IPS-18c (cell line): Measurements from ENCODE around the gene AP5S1.

Source experiments
- H3K4me3 ChIP-seq: 2 replicates; pipeline ENCODE4 v1.7.0; 2013; ENCODE audit warnings: low read depth, mild to moderate bottlenecking, low read length, moderate library complexity; ENCODE audit not compliant: insufficient read depth
- H3K9me3 ChIP-seq: one replicate; pipeline ENCODE4 v1.6.1; 2013; ENCODE audit warnings: mild to moderate bottlenecking, low read length, moderate library complexity; ENCODE audit not compliant: control insufficient read depth, insufficient read depth

Gene AP5S1, protein sequence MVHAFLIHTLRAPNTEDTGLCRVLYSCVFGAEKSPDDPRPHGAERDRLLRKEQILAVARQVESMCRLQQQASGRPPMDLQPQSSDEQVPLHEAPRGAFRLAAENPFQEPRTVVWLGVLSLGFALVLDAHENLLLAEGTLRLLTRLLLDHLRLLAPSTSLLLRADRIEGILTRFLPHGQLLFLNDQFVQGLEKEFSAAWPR

DNA sequence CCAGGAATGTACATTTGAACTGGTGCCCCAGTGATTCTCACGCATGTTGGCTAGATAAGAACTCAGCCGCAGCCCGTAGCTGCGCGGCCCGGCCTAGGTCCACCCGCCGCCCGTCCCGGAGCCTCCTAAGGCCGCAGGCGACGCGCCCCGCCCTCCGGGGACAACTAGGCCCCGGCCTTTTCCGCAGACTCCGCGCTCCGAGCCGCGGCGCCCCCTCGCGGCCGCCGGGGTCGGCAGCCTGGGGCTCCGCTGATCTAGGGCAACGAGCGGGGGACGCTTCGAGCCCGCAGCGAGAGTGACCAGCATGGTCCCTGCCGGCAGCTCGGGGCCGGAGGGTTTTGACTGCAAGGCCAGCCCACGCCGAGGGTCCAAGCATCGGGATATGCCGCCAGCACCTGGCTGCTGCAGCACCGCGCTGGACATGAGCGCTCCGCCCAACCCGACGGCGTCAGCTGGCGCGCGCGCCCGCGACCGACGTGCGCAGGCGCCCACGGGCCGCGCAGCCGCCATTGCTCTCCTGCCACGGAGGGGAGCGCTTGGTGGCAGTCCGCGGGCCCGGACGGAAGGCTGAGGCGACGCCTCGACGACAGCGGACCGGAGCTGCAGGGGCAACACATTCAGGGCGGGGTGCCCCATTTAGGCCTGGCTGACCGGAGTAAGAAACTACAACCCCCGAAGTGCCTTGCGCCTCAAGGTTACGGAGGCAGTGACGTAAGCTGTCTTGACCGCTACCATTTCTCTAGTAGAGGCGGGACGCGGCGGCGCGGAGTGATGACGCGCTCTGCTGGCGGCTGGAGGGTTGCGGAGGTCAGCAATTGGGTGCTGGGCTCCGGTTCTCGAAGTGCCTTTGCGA lies at the start of gene AP5S1:
TSS of gene AP5S1 (plus strand) at position 500 of the 853 bp plus-strand sequence. CDS start 1,571 bp downstream, outside the sequence.
- Histone ChIP-seq H3K9me3 (no peaks in the 10 kb centered on the region), H3K4me3 (peak within 1 kb of the TSS; percentile 91)

DNA sequence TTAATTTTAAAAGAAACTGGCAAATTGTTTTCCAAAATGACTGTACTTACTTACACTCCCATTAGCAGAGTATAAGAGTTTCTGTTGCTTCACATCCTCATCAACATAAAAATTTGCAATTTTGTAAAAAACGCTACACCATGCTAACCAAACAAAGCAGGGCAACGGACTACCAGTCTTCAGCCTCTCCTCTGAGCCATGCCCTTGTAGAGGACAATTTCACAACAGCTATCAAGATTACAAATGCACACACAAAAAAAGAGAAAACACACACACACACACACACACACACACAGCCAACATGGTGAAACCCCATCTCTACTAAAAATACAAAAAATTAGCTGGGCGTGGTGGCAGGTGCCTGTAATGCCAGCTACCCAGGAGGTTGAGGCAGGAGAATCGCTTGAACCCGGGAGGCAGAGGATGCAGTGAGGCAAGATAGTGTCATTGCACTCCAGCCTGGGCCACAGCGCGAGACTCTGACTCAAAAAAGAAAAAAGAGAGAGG lies 48.7 kb upstream of the AP5S1 start:
- Histone ChIP-seq H3K4me3 (no peak overlapping the region), H3K9me3 (no peaks in the 10 kb centered on the region)

DNA sequence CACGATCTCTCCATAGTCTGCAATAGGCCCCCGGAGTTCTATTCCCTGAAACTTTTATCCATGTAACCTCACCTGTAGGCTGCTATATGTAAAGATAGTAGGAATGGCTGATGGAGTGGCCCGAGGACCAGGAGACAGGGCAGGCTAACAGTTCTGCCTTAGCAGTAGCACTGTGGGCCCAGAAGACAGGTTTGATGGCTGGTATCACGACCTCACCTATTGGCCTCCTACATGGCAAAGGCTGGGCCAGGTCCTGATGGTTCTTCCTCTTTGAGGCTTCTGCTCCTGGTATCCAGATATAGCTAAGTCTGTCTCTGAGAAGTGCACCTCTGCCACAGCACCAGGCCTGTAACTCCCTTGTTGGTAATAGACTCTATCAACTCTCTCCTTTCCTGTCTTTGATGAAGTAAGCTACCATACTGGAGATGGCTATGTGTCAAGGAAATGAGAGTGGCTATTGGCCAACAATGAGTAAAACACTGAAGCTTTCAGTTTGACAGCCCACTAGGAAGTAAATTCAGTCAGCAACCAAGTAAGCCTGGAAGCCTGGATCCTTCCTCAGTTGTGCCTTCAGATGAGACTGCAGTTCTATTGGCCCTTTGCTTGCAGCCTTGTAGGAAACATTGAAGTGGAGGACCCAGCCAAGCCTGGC lies 44.8 kb upstream of the AP5S1 start:
- Histone ChIP-seq H3K4me3 (no peak overlapping the region), H3K9me3 (no peaks in the 10 kb centered on the region)

DNA sequence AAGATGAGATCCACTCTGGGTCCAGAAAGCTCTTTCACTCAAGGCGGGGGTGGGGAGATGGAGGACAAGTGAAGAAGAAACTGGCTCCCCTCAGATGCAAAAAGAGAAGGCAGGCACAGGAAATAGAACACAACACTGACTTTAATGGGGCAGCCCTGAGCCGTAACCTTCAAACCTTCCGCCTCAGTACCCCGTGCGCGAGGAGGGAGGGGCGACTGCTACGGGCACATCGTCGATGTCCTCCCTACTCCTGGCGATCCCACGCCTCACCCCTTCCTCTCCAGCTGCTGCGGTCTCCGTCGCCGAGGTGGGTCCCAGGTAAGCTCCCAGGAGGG lies 43.0 kb upstream of the AP5S1 start:
- Histone ChIP-seq H3K4me3 (peak overlapping the region; percentile 62), H3K9me3 (no peaks in the 10 kb centered on the region)

DNA sequence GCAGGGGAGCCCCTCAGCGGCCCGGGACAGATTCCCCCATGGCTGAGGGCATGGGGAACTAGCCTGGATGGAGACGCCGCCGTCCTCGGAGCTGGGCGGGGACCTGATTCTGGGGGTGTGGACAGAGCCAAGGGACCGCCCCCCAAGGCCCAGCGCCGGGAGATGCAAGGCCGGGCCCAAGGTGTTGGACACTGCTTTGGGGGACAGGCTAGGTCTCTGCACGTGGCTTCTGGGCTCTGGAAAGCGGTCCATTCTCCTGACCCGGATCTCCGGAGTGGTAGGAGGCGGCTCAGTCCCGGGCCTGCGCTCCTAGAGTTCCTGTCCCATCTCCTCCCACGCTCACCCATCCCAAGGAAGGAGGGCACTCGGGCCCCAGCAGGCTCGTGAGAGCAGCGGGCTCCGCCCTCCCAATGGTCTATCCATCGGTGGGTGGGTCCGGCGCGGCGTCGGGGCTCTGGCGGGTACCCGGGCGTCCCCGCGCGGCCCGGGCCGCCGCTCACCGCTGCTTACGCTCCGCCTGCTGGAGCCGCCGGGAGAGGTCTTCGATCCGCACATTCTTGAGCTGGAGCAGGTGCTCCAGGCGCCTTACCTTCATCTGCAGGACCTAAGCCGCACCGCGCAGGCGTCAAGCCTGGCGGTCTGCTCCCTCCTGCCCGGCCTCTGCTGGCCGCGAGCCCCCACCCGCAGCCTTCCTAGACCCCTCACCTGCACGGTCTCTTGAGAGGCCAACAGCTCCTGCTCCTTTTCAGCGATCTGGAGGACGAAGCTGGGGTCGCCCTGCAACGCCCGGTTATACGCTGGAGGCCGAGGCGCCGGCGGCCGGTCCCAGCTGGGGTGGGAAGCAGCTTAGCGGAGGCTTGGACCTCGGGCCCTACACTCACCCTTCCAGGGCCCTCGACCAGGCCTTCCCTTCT lies 42.4 kb upstream of the AP5S1 start:
- H3K9me3 ChIP-seq: no peaks in the 10 kb centered on the region
- peak overlapping the region; percentile 62 for H3K4me3 ChIP-seq

DNA sequence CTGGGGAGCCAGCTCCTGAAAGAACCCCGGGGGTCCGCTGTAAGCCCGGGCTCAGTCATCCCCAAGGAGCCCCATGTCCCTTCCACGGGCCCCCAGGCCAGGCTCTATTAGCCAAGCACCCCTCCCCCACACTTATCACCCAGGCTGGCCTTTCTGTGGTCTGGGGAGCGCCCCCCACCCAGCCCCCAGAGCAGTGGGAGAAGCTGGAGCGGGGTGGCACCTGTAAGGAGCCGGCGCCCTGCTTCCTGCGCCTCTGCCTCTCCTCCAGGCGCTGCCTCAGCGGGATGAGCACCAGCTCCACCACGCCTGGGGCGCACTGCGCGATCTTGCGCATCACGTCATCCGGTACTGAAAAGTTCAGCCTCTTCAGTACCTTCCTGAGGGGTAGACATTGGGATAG lies 41.4 kb upstream of the AP5S1 start:
- Histone ChIP-seq H3K4me3 (no peak overlapping the region; the same call in 1 of the 2 replicates), H3K9me3 (no peaks in the 10 kb centered on the region)

DNA sequence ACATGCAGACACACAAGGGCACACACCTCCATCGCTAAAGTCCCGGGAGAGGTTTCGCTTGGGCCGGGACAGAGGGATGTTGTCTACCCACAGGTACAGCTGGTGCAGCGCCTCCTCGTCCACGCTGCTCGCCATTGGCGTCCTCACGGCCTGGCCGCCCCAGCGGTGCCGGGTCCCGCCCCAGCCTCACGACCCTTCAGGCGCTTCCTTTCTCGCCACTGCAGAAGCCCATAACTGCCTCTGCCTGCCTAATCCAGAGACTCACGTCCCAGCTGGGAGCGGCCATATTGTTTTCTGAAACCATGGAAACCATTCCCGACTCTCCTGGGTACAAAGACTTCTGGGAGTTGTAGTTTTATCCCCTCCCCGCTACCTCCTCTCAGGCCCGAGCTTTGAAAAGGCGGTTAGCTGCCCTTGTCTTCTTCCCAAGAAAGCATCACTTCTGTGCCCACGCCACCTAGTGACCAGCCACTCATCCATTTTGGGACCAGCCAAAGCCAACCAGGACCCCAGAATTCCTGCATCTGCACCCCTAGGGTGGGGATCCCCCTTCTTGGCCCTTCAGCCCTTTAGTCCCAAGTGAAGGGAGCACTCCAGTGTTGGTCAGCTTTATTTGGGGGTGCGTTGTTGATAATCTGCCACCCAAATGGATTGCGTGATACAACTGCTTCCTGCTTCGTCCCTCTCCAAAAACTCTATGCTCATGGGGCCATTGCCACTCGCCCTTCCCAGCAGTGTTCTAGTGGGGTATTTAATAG lies 39.0 kb upstream of the AP5S1 start, which contains the start of gene SPEF1:
TSS of gene SPEF1 (minus strand) at position 296 of the 758 bp plus-strand sequence. CDS start at position 135, 161 bp downstream.
- Histone ChIP-seq H3K4me3 (peak within 1 kb of the TSS; percentile 43; the same call in 1 of the 2 replicates), H3K9me3 (no peaks in the 10 kb centered on the region)

DNA sequence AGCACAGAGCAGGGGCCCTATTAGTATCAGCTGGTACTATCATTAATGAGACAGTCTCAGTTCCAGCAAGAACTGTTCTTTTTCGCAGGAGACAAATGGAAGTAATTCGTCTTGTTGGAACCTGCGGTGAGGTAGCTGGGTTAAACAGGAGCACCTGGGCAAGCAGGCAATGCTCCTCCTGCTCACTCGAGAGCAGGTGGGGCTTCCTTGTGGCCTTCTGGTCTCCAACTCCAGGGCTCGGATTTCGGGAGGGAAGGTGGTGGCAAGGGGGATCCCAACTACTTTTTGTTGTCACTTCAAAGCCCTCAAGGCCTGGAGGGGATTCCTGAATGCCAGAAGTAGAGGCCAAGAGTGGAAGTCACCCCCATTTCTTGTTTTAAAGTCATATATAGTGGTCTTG lies 37.8 kb upstream of the AP5S1 start:
- H3K9me3 ChIP-seq: no peaks in the 10 kb centered on the region
- H3K4me3 ChIP-seq: no peak overlapping the region

DNA sequence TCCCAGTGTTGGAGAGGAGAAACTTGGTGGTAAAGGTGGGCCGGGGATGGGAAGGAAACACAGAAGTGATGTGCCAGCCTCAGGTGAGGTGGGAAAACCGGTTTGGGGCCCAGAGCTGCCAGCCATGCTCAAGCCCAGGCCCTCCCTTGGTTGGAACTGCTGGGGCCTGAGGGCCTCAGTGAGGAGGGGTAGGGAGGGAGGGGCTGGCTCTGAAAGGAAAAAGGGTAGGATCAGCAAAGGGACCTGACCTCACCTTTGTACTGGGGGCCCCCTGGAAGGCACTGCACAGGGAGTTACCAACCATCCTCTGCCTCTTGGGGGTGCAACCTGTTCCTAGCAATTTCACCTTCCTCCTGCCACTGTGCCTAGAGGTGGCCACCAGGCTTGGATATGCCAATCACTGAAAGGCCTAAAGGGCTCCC lies 37.3 kb upstream of the AP5S1 start:
- Histone ChIP-seq H3K4me3 (no peak overlapping the region), H3K9me3 (no peaks in the 10 kb centered on the region)

DNA sequence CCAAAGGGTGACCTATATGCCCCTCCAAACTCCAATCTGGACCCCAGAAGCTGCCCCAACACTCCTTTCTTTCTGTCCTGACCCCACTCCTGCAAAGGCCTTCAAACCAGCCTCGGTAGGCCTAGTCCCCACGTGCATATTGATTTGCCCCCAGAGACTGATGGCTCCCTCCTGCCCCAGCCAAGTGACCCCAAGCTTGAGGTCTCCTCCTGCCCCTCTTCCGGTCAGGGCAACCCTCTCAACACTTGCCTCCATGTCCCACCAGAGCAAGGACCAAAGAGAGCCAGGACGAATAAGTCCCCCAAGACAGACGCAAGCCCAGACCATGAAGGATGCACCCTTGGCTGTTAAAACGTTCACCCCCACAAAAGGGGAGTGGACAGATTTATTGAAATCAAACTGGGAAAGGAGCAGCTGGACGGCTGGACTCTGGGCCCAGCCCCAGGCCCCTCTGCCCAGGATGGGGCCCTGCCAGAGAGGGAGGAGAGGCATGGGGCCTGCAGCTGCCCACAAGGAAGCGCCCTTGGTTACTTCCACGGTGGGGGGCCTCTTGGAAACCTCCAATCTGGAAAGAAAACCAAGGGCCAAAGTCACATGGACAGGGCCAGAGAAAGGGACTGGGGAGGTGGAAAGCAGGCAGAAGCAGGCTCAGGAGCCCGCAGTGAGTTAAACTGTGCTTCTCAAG lies 36.7 kb upstream of the AP5S1 start:
- H3K9me3 ChIP-seq: no peaks in the 10 kb centered on the region
- no peak overlapping the region for H3K4me3 ChIP-seq

DNA sequence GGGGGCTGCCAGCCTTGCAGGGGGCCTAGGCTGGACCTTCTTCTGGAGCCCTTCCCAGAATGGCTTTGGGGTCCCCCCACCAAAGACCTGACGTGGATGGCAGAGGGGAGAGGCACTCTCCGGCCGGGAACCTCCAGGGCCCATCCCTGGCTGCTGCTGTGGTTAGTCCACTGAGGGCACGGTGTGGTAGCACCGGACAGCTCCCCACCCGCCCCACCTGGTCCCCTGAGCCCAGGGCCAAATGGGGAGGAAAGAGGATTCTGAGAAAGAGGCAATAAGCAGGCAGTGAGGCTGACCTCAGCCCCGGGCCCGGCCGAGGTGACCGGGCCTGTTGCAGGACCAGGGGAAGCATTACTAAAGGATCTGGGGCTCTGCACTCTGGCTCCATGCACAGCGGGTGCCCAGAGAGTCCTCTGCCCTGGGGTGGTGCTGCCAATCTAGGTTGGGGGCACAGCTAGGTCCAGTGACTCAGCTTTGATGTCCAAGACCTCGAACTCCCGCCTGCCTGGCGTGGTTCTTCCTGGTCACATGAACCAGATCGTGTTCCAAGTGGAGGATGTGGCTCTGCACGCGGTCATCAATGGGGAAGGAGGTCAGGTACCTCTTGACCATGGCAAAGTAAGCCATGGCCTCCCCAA lies 36.0 kb upstream of the AP5S1 start:
- no peak overlapping the region for H3K4me3 ChIP-seq
- H3K9me3 ChIP-seq: no peaks in the 10 kb centered on the region

DNA sequence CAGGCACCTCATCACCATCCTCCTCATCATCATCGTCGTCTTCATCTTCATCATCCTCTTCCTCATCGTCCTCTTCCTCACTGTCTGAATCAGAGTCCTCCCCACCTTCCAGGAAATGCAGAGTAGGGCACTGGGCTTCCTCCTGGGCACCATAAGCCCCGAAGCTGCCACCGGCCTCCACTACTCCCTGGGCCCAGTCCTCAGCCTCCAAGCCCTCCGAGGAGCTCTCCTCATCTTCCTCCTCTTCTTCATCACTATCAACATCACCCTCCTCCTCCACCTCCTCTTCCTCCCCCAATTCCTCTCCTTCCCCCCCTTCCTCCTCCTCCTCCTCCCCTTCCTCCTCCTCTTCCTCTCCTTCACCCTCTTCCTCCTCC lies 35.5 kb upstream of the AP5S1 start:
- Histone ChIP-seq H3K9me3 (no peaks in the 10 kb centered on the region), H3K4me3 (no peak overlapping the region)

DNA sequence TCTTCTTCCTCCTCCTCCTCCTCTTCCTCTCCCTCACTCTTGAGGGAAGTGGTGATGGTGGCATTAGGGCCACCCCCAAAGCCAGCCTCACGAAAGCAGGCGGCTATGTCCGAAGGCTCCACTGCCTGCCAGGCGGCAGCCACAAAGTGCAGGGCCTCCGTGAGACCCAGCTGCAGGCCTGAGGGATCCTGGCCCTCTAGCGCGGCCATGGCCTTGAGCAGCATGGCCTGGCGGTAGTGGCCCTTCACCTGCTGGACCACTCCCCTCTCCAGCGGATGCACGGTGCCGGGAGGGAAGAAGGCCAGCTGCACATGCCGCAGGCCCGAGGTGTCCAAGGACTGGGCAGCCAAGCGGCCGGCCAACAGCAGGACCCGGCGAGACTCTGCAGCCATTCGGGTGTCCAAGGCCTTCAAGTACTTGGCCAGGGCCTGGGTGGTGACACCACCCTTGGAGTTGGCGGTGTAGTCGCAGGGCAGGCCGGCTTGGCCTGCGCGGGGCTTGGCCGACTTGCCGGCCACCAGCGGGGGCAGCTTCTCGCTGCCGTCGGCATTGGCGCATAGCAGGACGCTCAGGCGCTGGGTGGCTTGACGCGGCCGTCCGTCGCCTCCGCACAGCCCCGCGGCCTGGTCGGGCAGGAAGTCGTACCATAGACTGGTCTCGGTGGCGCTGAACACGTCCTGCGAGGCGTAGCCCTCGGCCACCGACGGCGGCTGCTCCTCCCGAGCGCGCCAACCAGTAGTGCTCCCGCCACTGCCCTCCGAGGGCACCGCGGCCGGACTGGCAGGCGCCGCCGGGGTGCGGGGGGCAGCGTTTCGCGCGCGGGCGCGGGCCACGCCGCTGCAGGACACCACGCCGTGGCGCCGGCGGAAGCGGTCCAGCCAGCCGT lies 34.9 kb upstream of the AP5S1 start:
- Histone ChIP-seq H3K9me3 (no peaks in the 10 kb centered on the region), H3K4me3 (peak overlapping the region; percentile 62)

DNA sequence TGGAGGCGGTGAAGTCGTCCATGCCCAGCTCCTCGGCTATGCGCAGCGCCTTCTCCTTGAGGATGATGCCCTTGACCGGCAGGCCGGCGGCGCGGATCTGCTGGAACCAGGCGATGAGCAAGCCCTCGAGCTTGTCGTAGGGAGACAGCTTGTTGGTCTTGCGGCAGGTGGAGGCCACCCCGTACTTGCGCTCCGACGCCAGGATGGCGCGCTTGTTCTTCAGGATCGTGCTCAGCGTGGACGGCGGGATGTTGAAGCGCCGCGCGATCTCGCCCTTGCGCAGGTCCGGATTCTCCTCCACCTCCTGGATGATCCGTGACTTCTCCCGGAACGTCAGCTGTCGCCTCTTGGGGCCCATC lies 34.2 kb upstream of the AP5S1 start:
- no peaks in the 10 kb centered on the region for H3K9me3 ChIP-seq
- peak overlapping the region; percentile 62 for H3K4me3 ChIP-seq
